Urinary bladder (tissue), 4 donors: Measurements from ENCODE around the gene C19orf47. TPM values are rescaled to one million over a fixed set of nuclear protein-coding genes. Genes with fewer than 3 reads are reported as not detected.
A peak's percentile ranks its signal among the peaks of the same experiment; 100 is the strongest.

ENCODE experiments used
- DNase-seq: peaks from one replicate; pipeline ENCODE4 v3.0.0-alpha.2; 2015; ENCODE audit errors: extremely low spot score
- H3K27ac ChIP-seq: one replicate; pipeline ENCODE4 v1.5.1; 2013; ENCODE audit warnings: low read depth, mild to moderate bottlenecking, moderate library complexity
- H3K36me3 ChIP-seq: one replicate; pipeline ENCODE4 v1.6.1; 2013; ENCODE audit warnings: mild to moderate bottlenecking, moderate library complexity; ENCODE audit not compliant: insufficient read depth
- H3K4me1 ChIP-seq: one replicate; pipeline ENCODE4 v1.6.1; 2013; ENCODE audit warnings: mild to moderate bottlenecking, moderate library complexity; ENCODE audit not compliant: insufficient read depth
- H3K4me3 ChIP-seq: one replicate; pipeline ENCODE4 v1.5.1; 2013; ENCODE audit warnings: low read depth, low read length
- WGBS: extraction: QIAGEN DNeasy Blood & Tissue Kit; methylation state at CpG from one replicate; pipeline ENCODE4 v1.1.7; 2013; 5-methylcytosine and 5-hydroxymethylcytosine counted together
- polyA plus RNA-seq: library from polyadenylated mRNA; stranded (reverse); fragments of 200-250 nt; gene quantifications from one replicate; pipeline ENCODE4 v1.2.3, GENCODE V29; 2013
- small RNA-seq: library from RNA; depleted of rRNA; stranded (forward); fragments of <200 nt; gene quantifications from one replicate; pipeline ENCODE3, GENCODE V24; 2014
- total RNA-seq: library from RNA; depleted of rRNA; stranded (reverse); fragments of >200 nt; gene quantifications from one replicate; pipeline ENCODE4 v1.2.3, GENCODE V29; 2014
- donor health status: healthy with polysubstance abuse.
- donor health status: healthy.

C19orf47 gene
- total and polyA plus RNA-seq, 2 donors = 4.9 to 16.3 TPM

DNA sequence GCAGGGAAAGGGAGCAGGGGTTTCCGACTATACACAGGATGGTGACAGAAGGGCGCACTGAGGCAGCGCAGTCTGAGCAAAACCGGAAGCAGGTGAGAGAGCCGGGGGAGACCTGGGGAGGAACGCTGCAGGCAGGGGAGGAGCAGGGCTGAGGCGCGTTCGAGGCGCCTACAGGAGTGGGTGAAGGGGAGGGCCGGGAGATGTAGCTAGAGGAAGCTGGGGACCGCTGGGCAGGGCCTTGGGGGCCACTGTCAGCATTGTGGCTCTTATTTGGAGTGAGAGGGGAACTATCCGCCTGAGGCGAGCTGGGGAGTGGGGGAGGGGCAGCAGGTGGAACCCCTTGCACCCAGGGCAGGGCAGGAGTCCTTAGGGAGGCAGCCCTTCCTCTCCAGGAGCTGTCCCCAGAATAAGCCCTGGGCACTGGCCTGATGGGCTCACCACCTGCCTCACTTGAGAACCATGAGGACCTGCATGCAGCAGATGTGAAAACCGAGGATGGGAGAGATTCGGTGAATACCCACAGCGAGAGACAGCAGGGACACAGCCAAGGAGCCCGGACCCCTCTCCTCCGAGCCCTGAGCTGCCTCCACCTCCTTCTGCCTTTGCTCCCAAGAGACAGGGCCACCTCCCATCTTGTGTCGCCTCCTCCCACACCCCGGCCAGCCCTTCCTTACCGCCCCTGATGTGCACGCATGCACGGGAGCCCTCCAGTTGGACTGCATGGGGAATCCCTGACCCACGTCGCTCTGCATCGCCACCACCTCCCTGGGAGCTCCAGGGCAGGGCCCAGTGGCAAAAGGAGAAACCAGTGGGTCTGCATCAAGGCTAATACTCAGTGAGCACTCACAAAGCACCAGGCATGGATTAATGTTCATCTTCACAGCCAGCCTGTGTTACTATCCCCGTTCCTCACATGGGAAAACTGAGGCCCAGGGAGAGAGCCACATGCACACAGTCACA lies 73.3 kb downstream of the C19orf47 start:
- H3K4me3 ChIP-seq = no peak overlapping the region
- 71% methylated on average over 28 of the region's 28 CpGs for WGBS
- H3K4me1 ChIP-seq = no peaks in the 10 kb centered on the region
- no peaks in the 10 kb centered on the region for H3K36me3 ChIP-seq
- H3K27ac ChIP-seq = no peak overlapping the region
- no peak for DNase-seq

DNA sequence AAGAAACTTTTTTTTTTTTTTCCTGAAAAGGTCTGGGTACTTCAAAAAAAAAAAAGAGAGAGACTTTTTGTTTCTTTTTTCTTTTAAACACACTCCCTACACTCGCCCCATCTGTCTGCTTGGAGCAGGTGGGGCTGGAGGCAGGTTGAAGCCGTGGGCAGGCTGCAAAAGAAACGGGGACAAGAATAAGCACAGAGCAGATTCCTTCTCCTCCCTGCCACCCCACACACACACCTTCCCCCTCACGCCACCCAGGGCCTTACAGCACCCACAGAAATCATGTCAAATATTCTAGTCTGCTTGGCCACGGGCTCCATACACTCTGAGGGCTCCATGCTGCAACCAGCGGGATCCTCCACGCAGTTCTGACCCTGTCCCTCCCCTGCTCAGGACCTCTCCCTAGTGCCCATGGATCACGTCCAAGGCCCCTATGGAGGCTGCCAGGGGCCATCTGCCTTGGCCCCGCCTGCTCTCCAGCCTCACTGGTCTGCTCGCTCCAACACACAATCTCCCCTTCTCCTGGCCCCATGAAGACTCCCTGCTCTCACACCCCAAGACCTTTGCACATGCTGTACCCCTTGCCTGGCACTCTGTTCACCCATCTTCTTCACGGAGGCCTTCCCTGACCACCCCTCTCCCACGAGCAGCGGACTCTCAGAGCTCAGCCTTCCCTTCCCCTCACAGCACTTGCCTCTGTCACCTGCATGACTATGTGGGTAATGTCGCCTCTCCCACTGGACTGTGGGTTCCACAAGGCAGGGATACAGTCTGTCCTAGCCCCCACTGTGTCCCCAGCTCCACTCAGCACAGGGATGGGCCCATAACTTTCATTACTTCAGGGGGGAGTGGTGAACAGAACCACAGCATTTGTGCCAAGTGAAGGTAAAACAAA lies 74.5 kb downstream of the C19orf47 start:
- DNase-seq = no peak
- Histone ChIP-seq H3K4me3 (no peak overlapping the region), H3K4me1 (no peaks in the 10 kb centered on the region), H3K36me3 (no peaks in the 10 kb centered on the region), H3K27ac (no peak overlapping the region)
- 60% methylated on average over 14 of the region's 14 CpGs for WGBS

- Histone ChIP-seq H3K27ac (no peak overlapping the region), H3K36me3 (no peaks in the 10 kb centered on the region), H3K4me3 (no peak overlapping the region), H3K4me1 (no peaks in the 10 kb centered on the region)
- no peak for DNase-seq
- 91% methylated on average over 14 of the region's 14 CpGs for WGBS
Observed at GRCh38 chr19:40272261-40272660, 75.9 kb downstream of the C19orf47 start.

GRCh38 chr19:40271706-40272105 lies 76.5 kb downstream of the C19orf47 start:
- H3K27ac ChIP-seq = no peak overlapping the region
- no peak for DNase-seq
- 90% methylated on average over 4 of the region's 4 CpGs for WGBS
- no peak overlapping the region for H3K4me3 ChIP-seq
- no peaks in the 10 kb centered on the region for H3K36me3 ChIP-seq
- H3K4me1 ChIP-seq = no peaks in the 10 kb centered on the region

DNA sequence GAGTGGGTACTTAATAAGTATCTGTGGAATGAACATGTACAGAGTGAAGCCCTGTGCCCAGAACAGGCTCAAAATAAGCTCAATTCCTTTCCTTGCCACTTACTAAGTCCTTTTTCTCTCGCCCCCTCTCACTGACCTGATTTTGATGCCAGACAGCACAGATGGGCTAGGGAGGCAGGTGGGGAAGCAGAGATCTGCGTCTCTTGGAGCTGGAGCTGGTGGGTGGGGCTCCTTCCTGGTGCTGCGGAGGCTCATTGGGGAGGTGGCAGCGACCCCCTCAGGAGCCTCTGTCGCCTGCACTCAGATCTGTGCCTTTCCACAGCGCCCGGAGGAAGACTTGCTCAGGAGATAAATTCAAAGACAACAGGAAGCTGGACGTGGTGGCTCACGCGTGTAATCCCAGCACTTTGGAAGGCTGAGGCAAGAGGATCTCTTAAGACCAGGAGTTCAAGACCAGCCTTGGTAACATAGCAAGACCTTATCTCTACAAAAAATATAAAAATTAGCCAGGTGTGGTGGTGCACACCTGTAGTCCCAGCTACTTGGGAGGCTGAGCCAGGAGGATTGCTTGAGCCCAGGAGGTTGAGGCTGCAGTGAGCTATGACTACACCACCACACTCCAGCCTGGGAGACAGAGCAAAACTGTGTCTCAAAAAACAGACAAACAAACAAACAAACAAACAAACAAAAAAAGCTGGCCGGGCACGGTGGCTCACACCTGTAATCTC lies 77.7 kb downstream of the C19orf47 start:
- Histone ChIP-seq H3K4me1 (no peaks in the 10 kb centered on the region), H3K36me3 (no peaks in the 10 kb centered on the region), H3K27ac (no peak overlapping the region), H3K4me3 (no peak overlapping the region)
- DNase-seq = no peak
- 85% methylated on average over 12 of the region's 12 CpGs for WGBS

Small RNAs within 50 kb of the gene (small RNA-seq; reads per million reads assigned to genes)
- gene MIR641 (6.7 reads per million, percentile 93 among the genes with 10 or more reads in this experiment), gene MIR6796 (not detected), gene RF00019 (not detected), gene RNU6-945P (not detected)

Other genes starting within 250 kb of the C19orf47 start
- 4.1 TPM for gene MAP3K10, start 157.0 kb downstream of the C19orf47 start, total RNA-seq
- 11.9 TPM for gene MAP3K10, start 157.0 kb downstream of the C19orf47 start, polyA plus RNA-seq
- 0.21 TPM for gene TTC9B, start 130.0 kb downstream of the C19orf47 start, total RNA-seq
- 0.13 TPM for gene TTC9B, start 130.0 kb downstream of the C19orf47 start, polyA plus RNA-seq
- not detected for gene CCNP, start 121.7 kb downstream of the C19orf47 start, total RNA-seq
- gene CCNP, start 121.7 kb downstream of the C19orf47 start, polyA plus RNA-seq = 0.19 TPM
- gene AKT2, start 63.1 kb downstream of the C19orf47 start, total RNA-seq = 98.9 TPM
- 90.1 TPM for gene AKT2, start 63.1 kb downstream of the C19orf47 start, polyA plus RNA-seq
- gene PLD3, start 298 bp upstream of the C19orf47 start, total RNA-seq = 133 TPM
- 289 TPM for gene PLD3, start 298 bp upstream of the C19orf47 start, polyA plus RNA-seq
- not detected for gene HIPK4, start 41.8 kb upstream of the C19orf47 start, total RNA-seq
- 0.20 TPM for gene HIPK4, start 41.8 kb upstream of the C19orf47 start, polyA plus RNA-seq
- gene PRX, start 65.0 kb upstream of the C19orf47 start, total RNA-seq = 3.2 TPM
- 6.7 TPM for gene PRX, start 65.0 kb upstream of the C19orf47 start, polyA plus RNA-seq
- gene SERTAD1, start 77.6 kb upstream of the C19orf47 start, total RNA-seq = 6.8 TPM
- gene SERTAD1, start 77.6 kb upstream of the C19orf47 start, polyA plus RNA-seq = 24.5 TPM
- 32.2 TPM for gene SERTAD3, start 95.9 kb upstream of the C19orf47 start, total RNA-seq
- 43.8 TPM for gene SERTAD3, start 95.9 kb upstream of the C19orf47 start, polyA plus RNA-seq
- gene BLVRB, start 117.3 kb upstream of the C19orf47 start, total RNA-seq = 48.2 TPM
- 200 TPM for gene BLVRB, start 117.3 kb upstream of the C19orf47 start, polyA plus RNA-seq
- gene SPTBN4, start 118.6 kb upstream of the C19orf47 start, total RNA-seq = 1.7 TPM
- 3.8 TPM for gene SPTBN4, start 118.6 kb upstream of the C19orf47 start, polyA plus RNA-seq
- gene SHKBP1, start 228.5 kb upstream of the C19orf47 start, total RNA-seq = 10.2 TPM
- 77.9 TPM for gene SHKBP1, start 228.5 kb upstream of the C19orf47 start, polyA plus RNA-seq